Activated CD4-positive, alpha-beta T cell treated with anti-CD3 and anti-CD28 coated beads, Interleukin-2, amount 50 U/mL, for 16 hours (primary cell): ENCODE data around the gene EMX2.
"Not testable (repeated sequence)": the region's sequence is repeated elsewhere in the genome, so short reads cannot be mapped to it uniquely, and the experiment has no call there.

Experiments used
- DNase-seq: peaks from one replicate; pipeline ENCODE4 v3.0.0-alpha.2; 2020

EMX2 gene

GRCh38 chr10:117542706-117543224, at the start of gene EMX2:
EMX2 (plus strand) TSS chr10:117542746; CDS start chr10:117543268, 522 bp downstream.
- no peak for DNase-seq

- DNase-seq, result no peak
Observed at GRCh38 chr10:117496031-117496430, 46.5 kb upstream of the EMX2 start.

- peak; percentile 74 for DNase-seq
Observed at GRCh38 chr10:117496616-117497028, 45.9 kb upstream of the EMX2 start.

DNA sequence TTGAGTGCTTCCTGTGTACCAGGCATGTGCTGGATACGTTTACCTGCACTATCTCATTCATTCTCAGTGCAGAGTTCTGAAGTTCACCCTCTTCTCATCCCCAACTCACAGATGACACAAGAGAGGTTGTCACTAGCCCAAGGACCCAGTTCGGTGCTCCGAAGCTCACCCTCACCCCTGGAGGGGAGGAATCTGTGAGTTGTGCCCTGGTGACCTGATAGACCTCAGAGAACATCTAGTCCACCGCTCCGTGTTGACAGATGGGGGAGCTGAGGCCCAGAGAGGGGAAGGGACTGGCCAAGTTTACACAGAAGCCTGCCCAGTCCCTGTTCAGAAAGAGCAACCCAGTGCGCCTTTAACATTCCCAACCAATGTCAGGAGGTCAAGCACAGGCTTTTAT, 44.8 kb upstream of the EMX2 start:
- no peak for DNase-seq

DNA sequence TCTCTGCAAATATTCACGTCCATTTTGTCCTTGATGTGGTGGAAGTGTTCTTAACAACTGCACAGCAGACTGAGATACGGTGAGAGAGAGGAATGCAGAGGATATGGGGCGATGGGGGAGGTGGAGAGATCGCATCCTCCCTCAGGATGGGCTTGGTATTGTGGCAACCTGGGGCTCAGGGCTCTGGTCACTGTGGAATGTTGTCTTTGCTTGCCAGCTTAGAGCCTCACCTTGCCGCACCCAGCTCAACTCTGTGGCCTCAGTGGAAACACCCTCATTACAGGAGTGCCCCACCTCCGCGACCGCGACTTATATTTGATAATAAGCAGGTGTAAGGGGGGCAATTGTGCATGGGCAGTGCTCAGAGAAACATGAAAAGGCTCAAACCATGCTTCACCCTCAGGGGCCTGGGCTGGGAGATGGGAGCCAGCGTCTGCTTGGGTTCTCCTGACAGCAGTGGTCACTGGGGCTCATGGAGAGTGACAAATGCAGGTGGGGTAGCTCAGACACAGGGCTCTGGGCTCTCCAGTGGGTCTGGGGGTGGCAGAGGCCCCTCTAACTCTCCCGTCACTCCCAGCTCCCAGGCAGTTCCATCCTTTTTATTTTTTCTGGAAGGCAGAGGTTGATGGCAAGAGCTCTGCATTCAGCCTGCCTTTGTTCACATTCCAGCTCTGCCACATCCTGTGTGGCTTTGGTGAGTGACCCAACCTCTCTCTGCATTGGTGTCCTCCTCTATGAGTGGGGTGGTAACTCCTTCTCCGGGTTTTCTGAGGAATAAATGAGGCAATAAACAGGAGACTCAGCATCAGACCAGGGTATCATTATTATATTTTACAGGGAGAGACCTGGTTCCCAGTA, 43.1 kb upstream of the EMX2 start:
- DNase-seq, result no peak

- DNase-seq, result no peak
Observed at GRCh38 chr10:117500456-117500855, 42.1 kb upstream of the EMX2 start.

DNA sequence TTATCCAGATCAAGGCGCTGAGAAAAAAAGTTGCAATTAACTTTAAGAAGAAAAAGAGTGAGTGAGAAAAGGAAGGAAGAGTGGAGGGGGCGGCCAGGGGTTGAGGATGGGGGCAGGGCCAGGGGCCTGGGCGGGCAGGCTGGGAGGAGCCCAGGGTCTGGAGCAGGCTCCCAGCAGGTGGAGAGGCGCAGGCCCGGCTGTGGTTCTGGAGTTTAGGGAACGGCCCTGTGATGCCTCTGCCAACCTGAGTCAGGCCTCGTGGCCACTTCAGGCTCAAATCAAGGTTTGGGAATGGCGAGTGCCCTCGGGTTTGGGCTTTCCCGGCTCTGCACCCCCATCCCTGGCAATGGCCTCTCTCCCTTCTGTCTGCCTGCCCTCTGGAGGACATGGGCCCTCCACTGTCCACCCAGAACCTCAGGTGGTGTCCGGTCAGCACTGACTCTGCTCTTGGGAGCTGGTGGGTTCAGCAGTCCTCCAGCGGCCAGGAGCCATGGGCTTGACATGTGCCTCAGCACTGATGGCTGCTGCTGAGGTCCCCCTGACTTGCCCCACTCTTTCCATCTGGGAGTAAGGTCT, 41.0 kb upstream of the EMX2 start:
- DNase-seq, result no peak

DNA sequence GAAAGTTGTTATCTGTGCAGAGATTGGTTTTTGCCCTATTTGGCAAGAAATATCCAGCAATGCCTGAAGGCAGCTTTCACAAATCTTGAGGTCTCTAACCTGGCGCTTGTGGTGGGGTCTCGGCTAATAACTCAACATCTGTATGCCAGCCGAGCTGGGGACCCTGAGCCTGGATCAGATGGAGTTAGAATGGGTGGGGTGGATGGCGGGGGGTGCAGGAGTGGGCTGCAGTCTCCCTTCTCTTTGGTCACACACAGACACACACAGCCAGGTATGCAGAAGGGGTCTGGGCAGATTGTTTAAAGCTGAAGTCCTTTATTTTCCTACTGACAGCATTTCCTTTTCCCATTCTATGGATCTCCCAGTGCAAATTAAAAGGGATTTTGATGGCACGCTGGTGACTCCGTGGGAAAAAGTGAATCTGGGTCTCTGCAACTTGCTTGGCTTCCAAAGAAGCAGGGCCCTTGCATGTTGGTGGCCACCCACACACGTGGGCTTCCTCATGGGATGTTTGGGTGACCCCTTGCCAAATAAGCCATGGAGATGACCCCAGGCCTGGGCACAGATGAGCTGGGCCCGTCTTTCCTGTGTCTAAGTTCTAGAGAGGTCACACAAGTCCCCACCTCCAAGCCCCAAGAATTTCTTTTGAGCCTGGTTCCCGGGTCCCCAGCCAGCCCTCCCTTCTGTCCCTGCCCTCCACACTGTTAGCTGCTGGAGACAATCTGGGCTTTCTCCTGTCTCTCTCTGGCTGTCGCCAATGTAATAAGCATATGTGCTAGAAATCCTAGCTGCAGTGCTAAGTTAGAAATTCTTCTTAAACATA, 39.9 kb upstream of the EMX2 start:
- no peak for DNase-seq

- DNase-seq, result no peak
Observed at GRCh38 chr10:117503244-117504205, 39.0 kb upstream of the EMX2 start.

GRCh38 chr10:117504562-117504961, 38.0 kb upstream of the EMX2 start:
- DNase-seq, result no peak

GRCh38 chr10:117507081-117507480, 35.5 kb upstream of the EMX2 start:
- not testable (repeated sequence) for DNase-seq

GRCh38 chr10:117509573-117509972, 33.0 kb upstream of the EMX2 start:
- DNase-seq, result no peak

GRCh38 chr10:117511601-117512390, 30.8 kb upstream of the EMX2 start:
- DNase-seq, result no peak

- DNase-seq, result no peak
Observed at GRCh38 chr10:117514971-117515370, 27.6 kb upstream of the EMX2 start.

GRCh38 chr10:117516681-117517080, 25.9 kb upstream of the EMX2 start:
- DNase-seq, result no peak

- DNase-seq, result no peak
Observed at GRCh38 chr10:117518246-117518645, 24.3 kb upstream of the EMX2 start.

DNA sequence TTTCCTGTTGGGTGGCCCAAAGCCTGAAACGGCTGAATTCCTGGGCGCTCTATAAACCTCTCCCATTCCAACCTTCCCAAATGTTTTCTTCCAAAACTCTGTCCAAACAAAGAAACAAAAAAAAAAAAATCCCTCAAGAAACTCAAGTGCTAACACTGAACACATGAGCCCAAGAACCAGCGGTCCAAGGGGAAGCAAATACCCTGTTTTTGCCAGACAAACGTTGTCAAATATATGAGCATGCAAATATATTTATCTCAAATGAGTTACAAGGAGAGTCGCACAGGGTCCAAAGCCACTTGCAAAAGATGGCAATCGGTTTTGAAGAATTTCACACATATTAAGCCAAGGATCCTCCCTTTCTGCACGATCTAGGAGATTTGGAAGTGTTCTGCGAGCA, 23.3 kb upstream of the EMX2 start:
- DNase-seq, result no peak

DNA sequence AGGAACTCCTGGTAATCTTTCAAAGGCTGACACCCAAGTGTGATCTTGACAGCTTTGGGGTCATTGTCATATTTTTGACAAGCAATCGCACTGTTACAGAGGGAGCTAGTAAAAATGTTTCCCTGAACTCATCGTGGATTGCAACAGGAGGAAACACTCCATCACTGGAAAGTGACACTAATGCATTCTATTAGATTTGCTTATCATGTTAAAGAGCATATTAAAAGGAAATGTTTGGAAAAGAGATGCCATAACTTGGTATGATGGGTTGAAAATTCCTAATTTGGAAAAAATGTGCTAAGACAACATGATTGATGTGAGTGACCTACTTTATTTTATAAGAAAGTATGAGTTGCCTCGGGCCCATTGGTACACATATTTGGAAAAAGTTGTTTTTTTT, 22.7 kb upstream of the EMX2 start:
- DNase-seq, result no peak

DNA sequence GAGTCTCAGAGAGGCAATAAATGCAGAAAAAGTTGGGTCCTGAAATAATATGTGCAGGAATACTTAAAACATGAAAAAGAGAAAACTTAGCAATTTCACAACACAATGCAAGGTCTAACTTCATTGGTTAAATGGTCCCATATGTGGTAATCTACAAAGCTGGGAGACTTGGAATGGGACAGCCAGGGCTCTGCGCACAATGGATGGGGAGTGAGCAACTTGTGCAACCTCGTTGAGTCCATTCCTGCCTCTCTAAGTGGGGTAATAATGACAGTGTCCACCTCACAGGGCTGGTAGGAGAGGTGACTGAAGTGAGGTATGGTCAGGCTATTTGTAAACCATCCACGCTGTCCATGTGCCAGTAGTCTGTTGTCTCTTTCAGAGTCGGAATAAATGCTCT, 11.8 kb upstream of the EMX2 start:
- no peak for DNase-seq

DNA sequence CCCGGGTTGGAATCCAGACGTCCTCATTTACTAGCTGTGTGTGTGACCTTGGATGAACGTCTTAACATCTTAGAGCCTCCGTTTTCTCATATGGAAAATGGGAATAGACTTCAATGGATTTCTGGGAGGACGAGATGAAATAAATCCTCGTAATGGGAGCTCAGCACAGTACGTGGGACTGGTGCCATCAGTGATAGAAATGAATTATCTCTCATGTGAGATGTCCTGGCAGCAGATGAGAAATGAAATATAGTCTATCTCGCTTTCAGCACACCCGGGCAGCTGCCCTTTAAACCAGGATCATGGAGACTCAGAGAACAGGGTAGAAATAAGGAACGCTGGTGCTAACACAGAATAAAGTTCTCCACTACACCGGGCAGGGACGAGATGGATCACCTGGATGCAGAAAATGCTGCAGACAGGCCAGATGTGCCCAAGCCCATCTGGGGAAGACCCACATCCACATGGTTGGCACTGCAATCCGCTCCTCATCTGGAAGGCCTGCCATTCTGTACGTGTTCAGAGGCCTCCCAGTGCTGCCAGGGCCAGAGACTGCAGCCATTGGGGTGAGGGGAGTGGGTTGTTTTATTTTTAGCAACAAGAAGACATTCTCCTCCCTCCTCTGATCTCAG, 11.1 kb upstream of the EMX2 start:
- no peak for DNase-seq

DNA sequence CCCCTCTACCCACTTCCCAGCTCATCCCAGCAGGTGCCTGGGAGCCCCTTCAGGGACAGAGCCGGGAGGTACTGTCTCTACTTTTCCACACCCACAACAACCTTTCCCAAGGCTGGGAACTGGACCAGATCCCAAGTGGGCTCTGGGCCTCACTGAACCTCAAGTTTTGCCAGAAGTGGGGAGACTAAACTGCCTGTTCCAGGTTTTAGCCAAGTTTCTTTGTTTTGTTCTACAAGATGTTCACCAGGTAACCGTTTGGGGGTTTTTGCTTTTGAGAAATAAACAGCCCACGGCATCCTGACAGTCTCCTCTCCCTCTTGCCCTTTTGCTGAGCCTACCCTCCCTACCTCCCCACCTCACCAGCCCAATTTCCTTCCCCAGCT, 10.6 kb upstream of the EMX2 start:
- no peak for DNase-seq
